WTC11 (cell line): ENCODE data around the gene PMP22. TPM values are rescaled to one million over a fixed set of nuclear protein-coding genes. Genes with fewer than 3 reads are reported as not detected.
A peak's percentile ranks its signal among the peaks of the same experiment; 100 is the strongest.

Source experiments
- ATAC-seq: fragments of 200-7000 bp; cut with Tn5 transposase; 2 replicates; pipeline ENCODE4 v1.10.0; 2021; ENCODE audit warnings: mild to moderate bottlenecking, moderate library complexity
- CTCF ChIA-PET: fragments of 300-600 bp; sonication (Branson Sonifier 250); formaldehyde crosslinking; loops from one replicate; lab custom pipeline; 2021; ENCODE audit warnings: antibody characterized with exemption; lab: Charles Lee
- POLR2A ChIA-PET: fragments of 350-600 bp; sonication (Branson Sonifier 250); formaldehyde crosslinking; loops from one replicate; lab custom pipeline; 2021; ENCODE audit warnings: antibody characterized with exemption; lab: Charles Lee
- DNase-seq: peaks from one replicate; pipeline ENCODE4 v3.0.0; 2021; ENCODE audit warnings: low spot score
- H3K27ac Mint-ChIP-seq: 2 replicates; pipeline ENCODE4 v1.8.0; 2021; ENCODE audit warnings: mixed read lengths
- H3K27me3 Mint-ChIP-seq: 2 replicates; pipeline ENCODE4 v1.8.0; 2021; ENCODE audit warnings: low read depth, mild to moderate bottlenecking, moderate library complexity, mixed read lengths
- H3K36me3 Mint-ChIP-seq: 2 replicates; pipeline ENCODE4 v1.8.0; 2021; ENCODE audit warnings: mixed read lengths
- H3K4me1 Mint-ChIP-seq: 2 replicates; pipeline ENCODE4 v1.8.0; 2022; ENCODE audit warnings: mixed read lengths
- H3K4me3 Mint-ChIP-seq: 2 replicates; pipeline ENCODE4 v1.8.0; 2021; ENCODE audit warnings: mild to moderate bottlenecking, moderate library complexity, mixed read lengths
- H3K9me3 Mint-ChIP-seq: 2 replicates; pipeline ENCODE4 v1.8.0; 2021; ENCODE audit warnings: mixed read lengths
- ARID4B ChIP-seq: sonication (generic); formaldehyde crosslinking; IDR thresholded peaks from 2 replicates; pipeline ENCODE4 v1.8.0; 2023; ENCODE audit warnings: missing genetic modification reagents, mild to moderate bottlenecking, borderline replicate concordance
- CREB1 ChIP-seq: sonication (generic); formaldehyde crosslinking; IDR thresholded peaks from 2 replicates; pipeline ENCODE4 v1.8.0; 2023; ENCODE audit warnings: mild to moderate bottlenecking, missing genetic modification reagents
- CTCF ChIP-seq: fragments of 200-600 bp; IDR thresholded peaks from 2 replicates; pipeline ENCODE4 v1.8.0; 2022; ENCODE audit warnings: antibody characterized with exemption
- FOXK1 ChIP-seq: sonication (generic); formaldehyde crosslinking; IDR thresholded peaks from 2 replicates; pipeline ENCODE4 v1.8.0; 2022; ENCODE audit warnings: mild to moderate bottlenecking, moderate library complexity, missing genetic modification reagents
- GRHL2 ChIP-seq: fragments of 250-450 bp; sonication (Bioruptor Pico); IDR thresholded peaks from 2 replicates; pipeline ENCODE4 v1.8.0; 2022; ENCODE audit warnings: mild to moderate bottlenecking, moderate library complexity; ENCODE audit not compliant: insufficient replicate concordance, severe bottlenecking
- NR3C1 ChIP-seq: sonication (generic); formaldehyde crosslinking; conservative IDR thresholded peaks from 2 replicates; pipeline ENCODE4 v1.8.1; 2023; ENCODE audit warnings: low read depth, mild to moderate bottlenecking, missing genetic modification reagents
- OVOL2 ChIP-seq: fragments of 250-450 bp; sonication (Bioruptor Pico); IDR thresholded peaks from 2 replicates; pipeline ENCODE4 v1.9.0; 2021; ENCODE audit warnings: mild to moderate bottlenecking, borderline replicate concordance
- SMAD3 ChIP-seq: sonication (generic); formaldehyde crosslinking; IDR thresholded peaks from 2 replicates; pipeline ENCODE4 v1.8.0; 2022; ENCODE audit warnings: missing genetic modification reagents, mild to moderate bottlenecking, borderline replicate concordance
- TEAD1 ChIP-seq: sonication (generic); formaldehyde crosslinking; IDR thresholded peaks from 2 replicates; pipeline ENCODE4 v1.8.0; 2022; ENCODE audit warnings: mild to moderate bottlenecking, missing genetic modification reagents
- ZMAT4 ChIP-seq: fragments of 250-450 bp; sonication (Bioruptor Pico); IDR thresholded peaks from 2 replicates; pipeline ENCODE4 v1.9.0; 2021; ENCODE audit warnings: mild to moderate bottlenecking
- ZNF416 ChIP-seq: fragments of 250-450 bp; sonication (Bioruptor Pico); IDR thresholded peaks from 2 replicates; pipeline ENCODE4 v1.9.0; 2021; ENCODE audit warnings: mild to moderate bottlenecking, inconsistent platforms
- ZNF425 ChIP-seq: fragments of 250-450 bp; sonication (Bioruptor Pico); conservative IDR thresholded peaks from 2 replicates; pipeline ENCODE4 v1.9.0; 2021; ENCODE audit warnings: mild to moderate bottlenecking
- microRNA-seq: library from miRNA; unstranded; fragments of <30 nt; microRNA quantifications from one replicate; pipeline ENCODE4 v1.2.0, GENCODE V29; 2022; ENCODE audit warnings: borderline number of aligned reads
- total RNA-seq: library from RNA; stranded (reverse); gene quantifications from 3 replicates; pipeline ENCODE4 v1.2.3, GENCODE V29; 2021
- TF ChIP-seq, protein P1 (sequence below): sonication (generic); formaldehyde crosslinking; IDR thresholded peaks from 2 replicates; pipeline ENCODE4 v1.8.1; 2022; ENCODE audit warnings: mild to moderate bottlenecking, moderate library complexity, missing genetic modification reagents
- TF ChIP-seq, protein P2 (sequence below): sonication (generic); formaldehyde crosslinking; IDR thresholded peaks from 2 replicates; pipeline ENCODE4 v1.8.0; 2022; ENCODE audit warnings: mild to moderate bottlenecking, missing genetic modification reagents

PMP22 gene
- total RNA-seq, 1 experiment from 2014 or later, result 3.0 TPM

GRCh38 chr17:15181333-15181732, 83.8 kb downstream of the PMP22 start (continued):
- no peak for TF ChIP-seq ARID4B (CRISPR knock-in tag)
- no peak for TF ChIP-seq NR3C1 (CRISPR knock-in tag)
- no peak for TF ChIP-seq CREB1 (CRISPR knock-in tag)
- TF ChIP-seq CTCF, result no peak

- no peak overlapping the region; the same call in 1 of the 2 replicates for H3K4me3 Mint-ChIP-seq
- H3K9me3 Mint-ChIP-seq, result 0 out of 2 replicates have a peak, but pooled peaks cover 3% of the 10 kb centered on the region
- peak; percentile 93 for ATAC-seq
- peaks cover 45% of the 10 kb centered on the region for H3K4me1 Mint-ChIP-seq
- H3K27me3 Mint-ChIP-seq, result no peaks in the 10 kb centered on the region; the same call in 1 of the 2 replicates
- CTCF ChIA-PET, result interaction anchor here (0.6 to 1.5 kb wide), 7 partner anchors 9 to 1346 kb away, joined by 3 to 11 read pairs (median 4); no protein-coding TSS in a partner anchor
- H3K36me3 Mint-ChIP-seq, result no peaks in the 10 kb centered on the region
- POLR2A ChIA-PET, result interaction anchor here (0.7 kb wide), 3 partner anchors 15 to 728 kb away, joined by 4 to 8 read pairs (median 4); no protein-coding TSS in a partner anchor
- DNase-seq, result peak; percentile 21
- H3K27ac Mint-ChIP-seq, result peak overlapping the region; percentile 89
- TF ChIP-seq, protein P1, sequence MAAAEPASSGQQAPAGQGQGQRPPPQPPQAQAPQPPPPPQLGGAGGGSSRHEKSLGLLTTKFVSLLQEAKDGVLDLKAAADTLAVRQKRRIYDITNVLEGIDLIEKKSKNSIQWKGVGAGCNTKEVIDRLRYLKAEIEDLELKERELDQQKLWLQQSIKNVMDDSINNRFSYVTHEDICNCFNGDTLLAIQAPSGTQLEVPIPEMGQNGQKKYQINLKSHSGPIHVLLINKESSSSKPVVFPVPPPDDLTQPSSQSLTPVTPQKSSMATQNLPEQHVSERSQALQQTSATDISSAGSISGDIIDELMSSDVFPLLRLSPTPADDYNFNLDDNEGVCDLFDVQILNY (CRISPR knock-in tag), result no peak
- TF ChIP-seq GRHL2 (CRISPR knock-in tag) (no peak), ZNF416 (CRISPR knock-in tag) (no peak), TEAD1 (CRISPR knock-in tag) (peak; percentile 54; the same call in 1 of the 2 replicates), ZMAT4 (0 out of 2 replicates have a peak, but pooled peaks have one; percentile 33), FOXK1 (CRISPR knock-in tag) (peak; percentile 30; the same call in 1 of the 2 replicates), ZNF425 (CRISPR knock-in tag) (no peak), OVOL2 (CRISPR knock-in tag) (no peak), SMAD3 (CRISPR knock-in tag) (no peak)
- TF ChIP-seq, protein P2, sequence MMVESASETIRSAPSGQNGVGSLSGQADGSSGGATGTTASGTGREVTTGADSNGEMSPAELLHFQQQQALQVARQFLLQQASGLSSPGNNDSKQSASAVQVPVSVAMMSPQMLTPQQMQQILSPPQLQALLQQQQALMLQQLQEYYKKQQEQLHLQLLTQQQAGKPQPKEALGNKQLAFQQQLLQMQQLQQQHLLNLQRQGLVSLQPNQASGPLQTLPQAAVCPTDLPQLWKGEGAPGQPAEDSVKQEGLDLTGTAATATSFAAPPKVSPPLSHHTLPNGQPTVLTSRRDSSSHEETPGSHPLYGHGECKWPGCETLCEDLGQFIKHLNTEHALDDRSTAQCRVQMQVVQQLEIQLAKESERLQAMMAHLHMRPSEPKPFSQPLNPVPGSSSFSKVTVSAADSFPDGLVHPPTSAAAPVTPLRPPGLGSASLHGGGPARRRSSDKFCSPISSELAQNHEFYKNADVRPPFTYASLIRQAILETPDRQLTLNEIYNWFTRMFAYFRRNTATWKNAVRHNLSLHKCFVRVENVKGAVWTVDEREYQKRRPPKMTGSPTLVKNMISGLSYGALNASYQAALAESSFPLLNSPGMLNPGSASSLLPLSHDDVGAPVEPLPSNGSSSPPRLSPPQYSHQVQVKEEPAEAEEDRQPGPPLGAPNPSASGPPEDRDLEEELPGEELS, result peak; percentile 26; the same call in 1 of the 2 replicates
These were observed 85.0 kb downstream of the PMP22 start for GRCh38 chr17:15180121-15180561.

Small RNAs within 50 kb of the gene (microRNA-seq; reads per million reads assigned to microRNA genes)
- gene MIR4731, result not detected

Other genes starting within 250 kb of the PMP22 start
- 2.0 to 3.1 TPM (median 2.3 TPM) in 3 replicates for gene TEKT3, start 76.3 kb upstream of the PMP22 start, total RNA-seq
- 4.9 to 8.3 TPM (median 6.5 TPM) in 3 replicates for gene CDRT4, start 202.3 kb upstream of the PMP22 start, total RNA-seq